Neural progenitor cell (in vitro differentiated cells): Measurements from ENCODE around the gene GABRB2. TPM values are rescaled to one million over a fixed set of nuclear protein-coding genes. Genes with fewer than 3 reads are reported as not detected.
A peak's percentile ranks its signal among the peaks of the same experiment; 100 is the strongest.

Experiments
- DNase-seq: peaks from one replicate; pipeline ENCODE4 v3.0.0-alpha.2; 2016; ENCODE audit warnings: low spot score
- H2AFZ ChIP-seq: fragments of 200-600 bp; sonication (generic); replicated peaks from 2 replicates; pipeline ENCODE4 v1.6.1; 2016; ENCODE audit warnings: antibody characterized with exemption
- H3F3A ChIP-seq: fragments of 200-600 bp; sonication (generic); 2 replicates; pipeline ENCODE4 v1.6.1; 2016; ENCODE audit warnings: antibody characterized with exemption, low read depth
- H3K27ac ChIP-seq: fragments of 200-600 bp; sonication (generic); 2 replicates; pipeline ENCODE4 v1.5.1; 2016; ENCODE audit warnings: mild to moderate bottlenecking
- H3K27me3 ChIP-seq: fragments of 200-600 bp; sonication (generic); 2 replicates; pipeline ENCODE4 v1.6.1; 2016; ENCODE audit warnings: mild to moderate bottlenecking, moderate library complexity
- H3K36me3 ChIP-seq: fragments of 200-600 bp; sonication (generic); 2 replicates; pipeline ENCODE4 v1.5.1; 2016
- H3K4me1 ChIP-seq: fragments of 200-600 bp; sonication (generic); 2 replicates; pipeline ENCODE4 v1.6.1; 2016; ENCODE audit warnings: mixed run types
- H3K4me2 ChIP-seq: fragments of 200-600 bp; sonication (generic); 2 replicates; pipeline ENCODE4 v1.6.1; 2016
- H3K4me3 ChIP-seq: fragments of 200-600 bp; sonication (generic); 2 replicates; pipeline ENCODE4 v1.5.1; 2016
- H3K79me2 ChIP-seq: fragments of 200-600 bp; sonication (generic); 2 replicates; pipeline ENCODE4 v1.6.1; 2016; ENCODE audit warnings: low read depth
- H3K9ac ChIP-seq: fragments of 200-600 bp; sonication (generic); 2 replicates; pipeline ENCODE4 v1.6.1; 2016
- H3K9me3 ChIP-seq: fragments of 200-600 bp; sonication (generic); 2 replicates; pipeline ENCODE4 v1.5.1; 2016; ENCODE audit warnings: low read depth
- H4K20me1 ChIP-seq: fragments of 200-600 bp; sonication (generic); 2 replicates; pipeline ENCODE4 v1.6.1; 2016; ENCODE audit warnings: low read depth
- H3K27ac Mint-ChIP-seq: 3 replicates; pipeline ENCODE4 v1.8.0; 2021; ENCODE audit warnings: mixed read lengths
- H3K27me3 Mint-ChIP-seq: 2 replicates; pipeline ENCODE4 v1.8.0; 2022; ENCODE audit warnings: low read depth, mild to moderate bottlenecking, inconsistent platforms, moderate library complexity, mixed read lengths; ENCODE audit not compliant: insufficient read depth
- H3K36me3 Mint-ChIP-seq: 3 replicates; pipeline ENCODE4 v1.8.0; 2021; ENCODE audit warnings: mixed read lengths
- H3K4me1 Mint-ChIP-seq: 3 replicates; pipeline ENCODE4 v1.8.0; 2021; ENCODE audit warnings: mixed read lengths
- H3K4me3 Mint-ChIP-seq: 3 replicates; pipeline ENCODE4 v1.8.0; 2021; ENCODE audit warnings: mild to moderate bottlenecking, moderate library complexity, mixed read lengths
- H3K9me3 Mint-ChIP-seq: 3 replicates; pipeline ENCODE4 v1.8.0; 2020; ENCODE audit warnings: mixed read lengths
- EZH2 ChIP-seq: fragments of 200-600 bp; sonication (generic); IDR thresholded peaks from 2 replicates; pipeline ENCODE4 v1.6.1; 2017; ENCODE audit warnings: antibody characterized with exemption, mild to moderate bottlenecking, moderate library complexity
- EZH2phosphoT487 ChIP-seq: fragments of 200-600 bp; sonication (generic); IDR thresholded peaks from 2 replicates; pipeline ENCODE4 v1.6.1; 2017; ENCODE audit warnings: antibody characterized with exemption
- total RNA-seq: library from RNA; depleted of rRNA; stranded (reverse); fragments of >200 nt; gene quantifications from 2 replicates; pipeline ENCODE4 v1.2.3, GENCODE V29; 2015; ENCODE audit warnings: low replicate concordance
- TF ChIP-seq, protein P1 (sequence below): fragments of 200-600 bp; sonication (generic); IDR thresholded peaks from 2 replicates; pipeline ENCODE4 v1.5.1; 2017; ENCODE audit warnings: antibody characterized with exemption, mild to moderate bottlenecking

The GABRB2 gene
- total RNA-seq, 1 donor from 2014 or later: 0.58 TPM

DNA sequence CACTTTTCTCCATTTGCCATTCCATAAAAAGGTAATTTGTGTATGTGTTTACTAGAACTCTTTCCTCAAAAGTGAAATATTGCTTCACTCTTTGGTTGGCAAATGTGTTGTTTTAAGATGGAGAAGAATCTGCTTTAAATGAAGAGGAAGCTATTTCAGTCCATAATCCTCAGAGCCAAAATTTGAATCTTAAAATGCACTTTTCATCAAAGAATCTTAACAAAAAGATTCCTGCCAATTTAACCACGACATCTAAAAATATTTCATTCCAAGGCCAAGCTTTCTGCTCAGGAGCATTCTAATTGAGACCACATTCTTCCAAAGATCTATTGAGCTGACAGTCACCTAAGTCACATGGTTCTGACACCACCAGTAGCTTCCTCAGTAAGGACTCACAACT lies 7.5 kb downstream of the GABRB2 start:
- TF ChIP-seq EZH2 (no peak), EZH2phosphoT487 (no peak)
- TF ChIP-seq, protein P1, sequence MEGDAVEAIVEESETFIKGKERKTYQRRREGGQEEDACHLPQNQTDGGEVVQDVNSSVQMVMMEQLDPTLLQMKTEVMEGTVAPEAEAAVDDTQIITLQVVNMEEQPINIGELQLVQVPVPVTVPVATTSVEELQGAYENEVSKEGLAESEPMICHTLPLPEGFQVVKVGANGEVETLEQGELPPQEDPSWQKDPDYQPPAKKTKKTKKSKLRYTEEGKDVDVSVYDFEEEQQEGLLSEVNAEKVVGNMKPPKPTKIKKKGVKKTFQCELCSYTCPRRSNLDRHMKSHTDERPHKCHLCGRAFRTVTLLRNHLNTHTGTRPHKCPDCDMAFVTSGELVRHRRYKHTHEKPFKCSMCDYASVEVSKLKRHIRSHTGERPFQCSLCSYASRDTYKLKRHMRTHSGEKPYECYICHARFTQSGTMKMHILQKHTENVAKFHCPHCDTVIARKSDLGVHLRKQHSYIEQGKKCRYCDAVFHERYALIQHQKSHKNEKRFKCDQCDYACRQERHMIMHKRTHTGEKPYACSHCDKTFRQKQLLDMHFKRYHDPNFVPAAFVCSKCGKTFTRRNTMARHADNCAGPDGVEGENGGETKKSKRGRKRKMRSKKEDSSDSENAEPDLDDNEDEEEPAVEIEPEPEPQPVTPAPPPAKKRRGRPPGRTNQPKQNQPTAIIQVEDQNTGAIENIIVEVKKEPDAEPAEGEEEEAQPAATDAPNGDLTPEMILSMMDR: no peak

DNA sequence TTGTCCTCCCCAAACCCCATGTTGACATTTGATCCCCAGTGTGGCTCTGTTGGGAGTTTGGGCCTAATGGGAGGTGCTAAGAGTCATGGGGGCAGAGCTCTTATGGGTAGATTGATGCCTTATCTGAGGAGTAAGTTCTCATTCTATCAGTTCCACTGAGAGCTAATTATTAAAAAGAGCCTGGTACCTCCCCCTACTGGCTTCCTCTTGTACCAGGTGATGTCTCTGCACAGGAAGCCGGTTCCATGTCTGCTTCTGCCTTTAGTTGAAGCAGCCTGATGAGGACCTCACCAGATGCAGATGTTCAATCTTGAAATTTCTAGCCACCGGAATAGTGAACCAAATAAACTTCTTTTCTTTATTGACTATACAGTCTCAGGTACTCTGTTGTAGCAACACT lies 10.8 kb downstream of the GABRB2 start:
- no peaks in the 10 kb centered on the region for H3K79me2 ChIP-seq
- H4K20me1 ChIP-seq: no peaks in the 10 kb centered on the region
- peak; percentile 33 for DNase-seq
- H3K9me3 Mint-ChIP-seq: no peaks in the 10 kb centered on the region
- H3K4me2 ChIP-seq: no peak overlapping the region
- no peaks in the 10 kb centered on the region for H3K9me3 ChIP-seq
- no peaks in the 10 kb centered on the region for H3K27me3 ChIP-seq
- H3K27ac Mint-ChIP-seq: no peak overlapping the region
- H2AFZ ChIP-seq: no peak overlapping the region
- H3K4me3 ChIP-seq: no peak overlapping the region
- H3K36me3 ChIP-seq: no peaks in the 10 kb centered on the region
- H3K4me1 ChIP-seq: no peaks in the 10 kb centered on the region
- H3K27ac ChIP-seq: no peak overlapping the region
- no peaks in the 10 kb centered on the region for H3K27me3 Mint-ChIP-seq
- no peaks in the 10 kb centered on the region for H3K36me3 Mint-ChIP-seq
- TF ChIP-seq, protein P1: peak; percentile 47
- TF ChIP-seq EZH2phosphoT487: no peak
- TF ChIP-seq EZH2: no peak
- H3K4me1 Mint-ChIP-seq: no peaks in the 10 kb centered on the region
- H3K9ac ChIP-seq: no peak overlapping the region
- no peaks in the 10 kb centered on the region for H3F3A ChIP-seq
- H3K4me3 Mint-ChIP-seq: no peak overlapping the region

More for the DNA sequence above, 7.5 kb downstream of the GABRB2 start:
- Mint-ChIP-seq H3K4me1 (no peaks in the 10 kb centered on the region), H3K36me3 (no peaks in the 10 kb centered on the region), H3K4me3 (no peak overlapping the region), H3K27ac (no peak overlapping the region), H3K27me3 (peaks cover 6% of the 10 kb centered on the region), H3K9me3 (no peaks in the 10 kb centered on the region)
- H3K4me2 ChIP-seq: no peak overlapping the region
- peaks cover 20% of the 10 kb centered on the region for H3K27me3 ChIP-seq
- H3K4me1 ChIP-seq: no peaks in the 10 kb centered on the region
- H3K9me3 ChIP-seq: no peaks in the 10 kb centered on the region
- H3F3A ChIP-seq: no peaks in the 10 kb centered on the region
- H4K20me1 ChIP-seq: no peaks in the 10 kb centered on the region
- no peak overlapping the region for H3K27ac ChIP-seq
- H3K9ac ChIP-seq: no peak overlapping the region
- no peaks in the 10 kb centered on the region for H3K79me2 ChIP-seq
- H3K4me3 ChIP-seq: no peak overlapping the region
- no peak overlapping the region for H2AFZ ChIP-seq
- DNase-seq: no peak
- no peaks in the 10 kb centered on the region for H3K36me3 ChIP-seq

DNA sequence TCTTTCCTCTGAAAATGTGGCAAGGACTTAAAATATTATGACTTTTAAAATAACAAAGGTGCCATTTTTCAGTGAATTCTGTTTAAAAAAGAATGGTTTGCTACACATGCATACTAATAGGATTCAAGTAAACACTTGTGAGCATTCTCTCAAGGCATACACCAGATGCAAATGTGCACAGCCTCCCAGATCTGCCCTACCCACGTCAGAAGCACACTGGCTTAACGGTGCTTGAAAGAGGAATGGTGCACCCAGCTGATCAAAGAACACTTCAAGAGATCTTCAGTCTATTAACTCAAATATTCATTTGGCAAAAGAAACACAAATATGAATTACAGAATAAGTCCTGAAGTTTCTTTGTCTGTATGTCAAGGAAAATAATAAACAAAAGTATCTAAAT lies 15.8 kb downstream of the GABRB2 start:
- Mint-ChIP-seq H3K4me1 (no peaks in the 10 kb centered on the region), H3K27ac (no peak overlapping the region), H3K27me3 (no peaks in the 10 kb centered on the region), H3K4me3 (no peak overlapping the region), H3K9me3 (no peaks in the 10 kb centered on the region), H3K36me3 (no peaks in the 10 kb centered on the region)
- no peaks in the 10 kb centered on the region for H3K36me3 ChIP-seq
- H3K4me1 ChIP-seq: no peaks in the 10 kb centered on the region
- no peak overlapping the region for H3K4me2 ChIP-seq
- no peaks in the 10 kb centered on the region for H3F3A ChIP-seq
- H4K20me1 ChIP-seq: no peaks in the 10 kb centered on the region
- DNase-seq: peak; percentile 27
- H3K79me2 ChIP-seq: no peaks in the 10 kb centered on the region
- H3K9me3 ChIP-seq: no peaks in the 10 kb centered on the region
- no peaks in the 10 kb centered on the region for H3K27me3 ChIP-seq
- no peak for TF ChIP-seq EZH2
- no peak for TF ChIP-seq EZH2phosphoT487
- TF ChIP-seq, protein P1: no peak
- H3K27ac ChIP-seq: no peak overlapping the region
- no peak overlapping the region for H2AFZ ChIP-seq
- no peak overlapping the region for H3K4me3 ChIP-seq
- H3K9ac ChIP-seq: no peak overlapping the region
